HepG2 (cell line): ENCODE results near the gene KCNMA1. TPM values are rescaled to one million over a fixed set of nuclear protein-coding genes. Genes with fewer than 3 reads are reported as not detected.

ENCODE experiments used
- ATAC-seq: fragments of 200-7000 bp; cut with Tn5 transposase; 3 replicates; pipeline ENCODE4 v1.9.1; 2020; ENCODE audit warnings: mild to moderate bottlenecking, moderate library complexity
- BruUV-seq: library from RNA; stranded (reverse); fragments of 400-500 nt; replicated peaks from 2 replicates; lab custom pipeline; 2021; lab: Mats Ljungman, UMichigan
- CTCF ChIA-PET: fragments of 300-600 bp; formaldehyde crosslinking; extraction: SDS; loops from one replicate; lab custom pipeline; 2021; ENCODE audit warnings: low total read pairs, inconsistent platforms, low intra/inter-chr PET ratio; lab: Yijun Ruan, JAX
- POLR2A ChIA-PET: fragments of 350-600 bp; sonication (Branson Sonifier 250); formaldehyde crosslinking; loops from one replicate; lab custom pipeline; 2020; ENCODE audit warnings: antibody characterized with exemption, inconsistent platforms; lab: Yijun Ruan, JAX
- DNase-seq: peaks from one replicate; pipeline ENCODE4 v3.0.0-alpha.2; 2015; ENCODE audit warnings: low spot score
- FAIRE-seq: peaks from 3 replicates; lab custom pipeline; 2011; peaks lifted over from hg19 to GRCh38; lab: Jason Lieb, UNC
- H2AFZ ChIP-seq: one replicate; pipeline ENCODE4 v1.6.1; 2011; ENCODE audit warnings: low read length, inconsistent platforms
- H3K27ac ChIP-seq: fragments of 300-600 bp; 3 replicates; pipeline ENCODE4 v1.8.0; 2011; ENCODE audit warnings: mixed run types, mild to moderate bottlenecking, mixed read lengths, low read length, inconsistent platforms; ENCODE audit not compliant: insufficient read depth; ENCODE audit errors: extremely low read length
- H3K27me3 ChIP-seq, 2 experiments: fragments of 200-600 bp in 1 of 2; 2 replicates in 1 of 2; 3 replicates in 1 of 2; pipeline versions ENCODE4 v1.6.0 to v1.8.0; 2011; ENCODE audit warnings: low read length in 2 of 2, mild to moderate bottlenecking in 2 of 2, moderate library complexity in 2 of 2, inconsistent platforms in 1 of 2; ENCODE audit not compliant: insufficient read depth in 2 of 2, control insufficient read depth in 1 of 2
- H3K36me3 ChIP-seq, 2 experiments: fragments of 200-600 bp in 1 of 2; replicated peaks in 1 of 2; 2 replicates in 1 of 2; 3 replicates in 1 of 2; pipeline versions ENCODE4 v1.5.1 to v1.8.0; 2011; ENCODE audit warnings: low read length in 2 of 2, inconsistent platforms in 1 of 2; ENCODE audit not compliant: insufficient read depth in 2 of 2, control insufficient read depth in 1 of 2
- H3K4me1 ChIP-seq: 2 replicates; pipeline ENCODE4 v1.5.1; 2012; ENCODE audit warnings: low read length, inconsistent platforms; ENCODE audit not compliant: insufficient read depth
- H3K4me2 ChIP-seq: 2 replicates; pipeline ENCODE4 v1.6.0; 2011; ENCODE audit warnings: low read depth, low read length, inconsistent platforms
- H3K4me3 ChIP-seq, 3 experiments: fragments of 200-600 bp in 1 of 3; sonication (generic), shearing (Covaris generic) in 1 of 3; replicated peaks in 1 of 3; 2 replicates each; pipeline ENCODE4 v1.5.1; 2011 to 2016; ENCODE audit warnings: low read length in 3 of 3, inconsistent platforms in 2 of 3, low read depth in 2 of 3, mild to moderate bottlenecking in 2 of 3, control low read depth in 1 of 3, mixed read lengths in 1 of 3; ENCODE audit not compliant: insufficient read depth in 1 of 3
- H3K79me2 ChIP-seq: one replicate; pipeline ENCODE4 v1.6.1; 2011; ENCODE audit warnings: low read length, inconsistent platforms; ENCODE audit not compliant: insufficient read depth
- H3K9ac ChIP-seq: 2 replicates; pipeline ENCODE4 v1.6.0; 2011; ENCODE audit warnings: mild to moderate bottlenecking, low read depth, low read length, inconsistent platforms; ENCODE audit not compliant: insufficient read depth
- H3K9me3 ChIP-seq: 2 replicates; pipeline ENCODE4 v1.5.1; 2012; ENCODE audit warnings: mild to moderate bottlenecking, low read length
- H4K20me1 ChIP-seq: 2 replicates; pipeline ENCODE4 v1.6.0; 2011; ENCODE audit warnings: inconsistent platforms, mild to moderate bottlenecking, low read length, moderate library complexity; ENCODE audit not compliant: insufficient read depth
- ARNT2 ChIP-seq: sonication (generic); formaldehyde crosslinking; IDR thresholded peaks from 2 replicates; pipeline ENCODE4 v1.8.0; 2022; ENCODE audit warnings: mild to moderate bottlenecking, low read depth, missing genetic modification reagents, moderate library complexity
- CEBPG ChIP-seq: IDR thresholded peaks from 2 replicates; pipeline ENCODE4 v1.6.1; 2016
- GPN1 ChIP-seq: sonication (generic); formaldehyde crosslinking; IDR thresholded peaks from 2 replicates; pipeline ENCODE4 v1.5.1; 2020; ENCODE audit warnings: missing genetic modification reagents, borderline replicate concordance
- MYNN ChIP-seq: sonication (generic); formaldehyde crosslinking; IDR thresholded peaks from 2 replicates; pipeline ENCODE4 v1.4.0; 2020; ENCODE audit warnings: mild to moderate bottlenecking, low read depth, missing genetic modification reagents
- NPAS2 ChIP-seq: sonication (generic); formaldehyde crosslinking; IDR thresholded peaks from 2 replicates; pipeline ENCODE4 v1.8.0; 2022; ENCODE audit warnings: mild to moderate bottlenecking, missing genetic modification reagents, borderline replicate concordance
- RBM22 ChIP-seq: fragments of 200-400 bp; formaldehyde crosslinking; optimal IDR thresholded peaks from 2 replicates; pipeline ENCODE3; 2017; ENCODE audit warnings: mild to moderate bottlenecking, low read length, moderate library complexity
- SRF ChIP-seq: IDR thresholded peaks from 2 replicates; pipeline ENCODE4 v1.6.1; 2011; ENCODE audit warnings: mild to moderate bottlenecking, low read depth, low read length, moderate library complexity
- SUZ12 ChIP-seq: fragments of 150-350 bp; IDR thresholded peaks from 2 replicates; pipeline ENCODE4 v1.6.1; 2014; ENCODE audit warnings: low read depth, low read length
- XRCC5 ChIP-seq: fragments of 200-400 bp; formaldehyde crosslinking; optimal IDR thresholded peaks from 2 replicates; pipeline ENCODE3; 2017; ENCODE audit warnings: mild to moderate bottlenecking, low read length
- ZKSCAN8 ChIP-seq: IDR thresholded peaks from 2 replicates; pipeline ENCODE4 v1.6.1; 2016; ENCODE audit warnings: borderline replicate concordance, missing genetic modification reagents, missing compliant biosample characterization
- ZNF180 ChIP-seq: sonication (generic); formaldehyde crosslinking; IDR thresholded peaks from 2 replicates; pipeline ENCODE4 v1.4.0; 2020; ENCODE audit warnings: low read depth, missing genetic modification reagents, borderline replicate concordance
- ZNF747 ChIP-seq: sonication (generic); formaldehyde crosslinking; IDR thresholded peaks from 2 replicates; pipeline ENCODE4 v1.8.1; 2023; ENCODE audit warnings: missing genetic modification reagents, mild to moderate bottlenecking, borderline replicate concordance
- WGBS: methylation state at CpG from one replicate; pipeline ENCODE4 v1.1.6; 2017; ENCODE audit warnings: low lambda C conversion rate; 5-methylcytosine and 5-hydroxymethylcytosine counted together
- in situ Hi-C: cut with HindIII; loops from 2 replicates; pipeline ENCODE4 v1.10.0; 2017; ENCODE audit warnings: low pct_unique_long_range_greater_than_20kb; ENCODE audit not compliant: extremely low pct_ligation_motif_present
- intact Hi-C: fragments of 100-400 bp; cut with micrococcal nuclease; formaldehyde crosslinking; loops from one replicate; pipeline ENCODE4 v1.10.0; 2022; ENCODE audit not compliant: unreplicated experiment
- polyA plus RNA-seq, 8 experiments: library from polyadenylated mRNA; depleted of rRNA in 3 of 8; stranded (reverse) in 7 of 8; unstranded in 1 of 8; fragments of >200 nt; fragmentation: Illumina TruSeq in 4 of 8; extraction: Trizol in 4 of 8; gene quantifications; 2 replicates each; pipeline versions ENCODE4 v1.2.1 to v1.2.3, GENCODE V29; 2011 to 2016; ENCODE audit warnings: low read depth in 4 of 8, missing spikeins in 1 of 8, mixed read lengths in 1 of 8; ENCODE audit not compliant: insufficient read depth in 1 of 8
- total RNA-seq, 5 experiments: library from RNA; depleted of rRNA; stranded (reverse); fragments of >200 nt; fragmentation: Illumina TruSeq; extraction: Trizol; gene quantifications; 2 replicates each; pipeline ENCODE4 v1.2.3, GENCODE V29; 2016; ENCODE audit warnings: low read depth in 1 of 5
- TF ChIP-seq, protein P1 (sequence below): sonication (generic); formaldehyde crosslinking; IDR thresholded peaks from 2 replicates; pipeline ENCODE4 v1.5.0; 2020; ENCODE audit warnings: missing genetic modification reagents
- TF ChIP-seq, protein P2 (sequence below): sonication (generic); formaldehyde crosslinking; IDR thresholded peaks from 2 replicates; pipeline ENCODE4 v1.4.0; 2020; ENCODE audit warnings: mild to moderate bottlenecking, missing genetic modification reagents, borderline replicate concordance
- TF ChIP-seq, protein P3 (sequence below): sonication (generic); formaldehyde crosslinking; IDR thresholded peaks from 2 replicates; pipeline ENCODE4 v1.4.0; 2020; ENCODE audit warnings: missing genetic modification reagents

KCNMA1 gene
- total and polyA plus RNA-seq, 2 of the 13 experiments (the other 11 are each of a cell fraction or from before 2014, with no cell fraction given), result 0.02 TPM; not detected in 1

DNA sequence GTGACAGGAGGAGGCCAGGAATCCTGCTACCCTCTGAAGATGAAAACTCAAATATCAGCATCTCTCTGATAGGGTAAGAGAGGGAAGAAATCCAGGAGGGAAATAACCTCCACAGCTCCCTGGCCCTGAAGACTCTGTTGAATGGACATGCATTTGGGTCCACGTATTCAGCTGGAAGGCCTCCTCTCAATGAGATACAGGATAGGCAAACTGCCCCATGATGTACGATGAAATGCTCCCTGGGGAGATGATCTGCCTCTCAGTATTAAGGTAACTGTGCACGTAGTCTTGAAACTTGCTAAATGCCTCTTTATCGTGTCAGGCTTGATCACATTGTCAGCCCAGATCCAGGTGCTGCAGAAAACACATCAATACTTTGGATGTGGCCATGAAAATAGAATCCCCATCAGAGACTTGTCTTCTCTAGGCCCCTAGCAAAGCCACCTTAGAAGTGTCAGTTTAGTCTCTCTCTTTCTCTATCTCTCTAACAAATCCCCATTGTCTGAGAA, 384.0 kb downstream of the KCNMA1 start:
- Histone ChIP-seq H4K20me1 (no peaks in the 10 kb centered on the region), H3K4me1 (no peaks in the 10 kb centered on the region), H2AFZ (no peak overlapping the region), H3K4me2 (no peak overlapping the region), H3K27ac (no peak overlapping the region), H3K9me3 (no peaks in the 10 kb centered on the region), H3K27me3 (no peaks in the 10 kb centered on the region; a peak in 1 of 5 replicates), H3K79me2 (no peaks in the 10 kb centered on the region), H3K4me3 (no peak overlapping the region), H3K9ac (no peak overlapping the region), H3K36me3 (no peaks in the 10 kb centered on the region)
- ChIA-PET CTCF (no interaction called here), POLR2A (no interaction called here)
- in situ Hi-C loops, result loop anchor here (5.0 kb wide), 1 partner anchor 389 kb away; no protein-coding TSS in a partner anchor
- intact Hi-C loops, result no loop called here
- BruUV-seq, result no TSS peak
- ATAC-seq (no peak), FAIRE-seq (no peak), DNase-seq (no peak)
- WGBS, result 5% methylated on average over 4 of the region's 4 CpGs
- TF ChIP-seq, protein P1, sequence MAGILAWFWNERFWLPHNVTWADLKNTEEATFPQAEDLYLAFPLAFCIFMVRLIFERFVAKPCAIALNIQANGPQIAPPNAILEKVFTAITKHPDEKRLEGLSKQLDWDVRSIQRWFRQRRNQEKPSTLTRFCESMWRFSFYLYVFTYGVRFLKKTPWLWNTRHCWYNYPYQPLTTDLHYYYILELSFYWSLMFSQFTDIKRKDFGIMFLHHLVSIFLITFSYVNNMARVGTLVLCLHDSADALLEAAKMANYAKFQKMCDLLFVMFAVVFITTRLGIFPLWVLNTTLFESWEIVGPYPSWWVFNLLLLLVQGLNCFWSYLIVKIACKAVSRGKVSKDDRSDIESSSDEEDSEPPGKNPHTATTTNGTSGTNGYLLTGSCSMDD (CRISPR knock-in tag), result no peak
- TF ChIP-seq NPAS2 (CRISPR knock-in tag) (no peak), XRCC5 (no peak), CEBPG (CRISPR knock-in tag) (no peak), ZKSCAN8 (no peak), ARNT2 (CRISPR knock-in tag) (no peak), ZNF180 (CRISPR knock-in tag) (no peak), GPN1 (CRISPR knock-in tag) (no peak), MYNN (CRISPR knock-in tag) (no peak), RBM22 (no peak), SUZ12 (no peak), ZNF747 (no peak), SRF (no peak)
- TF ChIP-seq, protein P2, sequence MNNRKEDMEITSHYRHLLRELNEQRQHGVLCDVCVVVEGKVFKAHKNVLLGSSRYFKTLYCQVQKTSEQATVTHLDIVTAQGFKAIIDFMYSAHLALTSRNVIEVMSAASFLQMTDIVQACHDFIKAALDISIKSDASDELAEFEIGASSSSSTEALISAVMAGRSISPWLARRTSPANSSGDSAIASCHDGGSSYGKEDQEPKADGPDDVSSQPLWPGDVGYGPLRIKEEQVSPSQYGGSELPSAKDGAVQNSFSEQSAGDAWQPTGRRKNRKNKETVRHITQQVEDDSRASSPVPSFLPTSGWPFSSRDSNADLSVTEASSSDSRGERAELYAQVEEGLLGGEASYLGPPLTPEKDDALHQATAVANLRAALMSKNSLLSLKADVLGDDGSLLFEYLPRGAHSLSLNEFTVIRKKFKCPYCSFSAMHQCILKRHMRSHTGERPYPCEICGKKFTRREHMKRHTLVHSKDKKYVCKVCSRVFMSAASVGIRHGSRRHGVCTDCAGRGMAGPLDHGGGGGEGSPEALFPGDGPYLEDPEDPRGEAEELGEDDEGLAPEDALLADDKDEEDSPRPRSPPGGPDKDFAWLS (CRISPR knock-in tag), result no peak
- TF ChIP-seq, protein P3, sequence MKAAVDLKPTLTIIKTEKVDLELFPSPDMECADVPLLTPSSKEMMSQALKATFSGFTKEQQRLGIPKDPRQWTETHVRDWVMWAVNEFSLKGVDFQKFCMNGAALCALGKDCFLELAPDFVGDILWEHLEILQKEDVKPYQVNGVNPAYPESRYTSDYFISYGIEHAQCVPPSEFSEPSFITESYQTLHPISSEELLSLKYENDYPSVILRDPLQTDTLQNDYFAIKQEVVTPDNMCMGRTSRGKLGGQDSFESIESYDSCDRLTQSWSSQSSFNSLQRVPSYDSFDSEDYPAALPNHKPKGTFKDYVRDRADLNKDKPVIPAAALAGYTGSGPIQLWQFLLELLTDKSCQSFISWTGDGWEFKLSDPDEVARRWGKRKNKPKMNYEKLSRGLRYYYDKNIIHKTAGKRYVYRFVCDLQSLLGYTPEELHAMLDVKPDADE, result no peak
- TF ChIP-seq, all 625 proteins: peak for 0
